Fibroblast of lung (primary cell): ENCODE measurements around the gene EGFL8.

Source experiments
- EZH2 ChIP-seq: IDR thresholded peaks from 2 replicates; pipeline ENCODE4 v1.5.1; 2012; ENCODE audit warnings: low read length, control low read depth, mild to moderate bottlenecking; ENCODE audit errors: missing control alignments
- TF ChIP-seq, protein P1 (sequence below), 2 donors: IDR thresholded peaks in 1 of 2; conservative IDR thresholded peaks in 1 of 2; 1 replicate in 1 of 2; 2 replicates in 1 of 2; pipeline ENCODE4 v1.5.1; 2011 to 2012; ENCODE audit warnings: low read length in 2 of 2, control low read depth in 1 of 2, inconsistent platforms in 1 of 2, low read depth in 1 of 2, mild to moderate bottlenecking in 1 of 2

DNA sequence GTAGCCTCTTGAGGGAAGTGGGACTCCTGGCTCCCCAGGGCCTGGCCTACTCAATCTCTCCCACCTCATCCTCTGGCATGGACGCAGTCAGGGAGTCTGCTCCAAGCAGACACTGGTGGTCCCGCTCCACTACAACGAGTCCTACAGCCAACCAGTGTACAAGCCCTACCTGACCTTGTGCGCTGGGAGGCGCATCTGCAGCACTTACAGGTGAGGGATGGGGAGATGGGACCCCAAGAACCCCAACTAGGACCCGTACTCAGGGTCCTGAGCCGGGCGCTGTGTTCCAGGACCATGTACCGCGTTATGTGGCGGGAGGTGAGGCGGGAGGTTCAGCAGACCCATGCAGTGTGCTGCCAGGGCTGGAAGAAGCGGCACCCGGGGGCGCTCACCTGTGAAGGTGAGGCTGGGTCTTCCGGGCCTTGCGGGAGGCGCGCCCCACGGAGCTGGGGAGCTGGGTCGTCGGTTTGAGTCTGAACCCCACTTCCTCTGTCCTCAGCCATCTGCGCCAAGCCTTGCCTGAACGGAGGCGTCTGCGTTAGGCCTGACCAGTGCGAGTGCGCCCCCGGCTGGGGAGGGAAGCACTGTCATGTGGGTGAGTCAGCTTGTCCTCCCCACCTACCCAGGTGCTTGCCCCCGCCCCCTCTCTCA lies 2.1 kb downstream of the EGFL8 start:
- TF ChIP-seq, protein P1, sequence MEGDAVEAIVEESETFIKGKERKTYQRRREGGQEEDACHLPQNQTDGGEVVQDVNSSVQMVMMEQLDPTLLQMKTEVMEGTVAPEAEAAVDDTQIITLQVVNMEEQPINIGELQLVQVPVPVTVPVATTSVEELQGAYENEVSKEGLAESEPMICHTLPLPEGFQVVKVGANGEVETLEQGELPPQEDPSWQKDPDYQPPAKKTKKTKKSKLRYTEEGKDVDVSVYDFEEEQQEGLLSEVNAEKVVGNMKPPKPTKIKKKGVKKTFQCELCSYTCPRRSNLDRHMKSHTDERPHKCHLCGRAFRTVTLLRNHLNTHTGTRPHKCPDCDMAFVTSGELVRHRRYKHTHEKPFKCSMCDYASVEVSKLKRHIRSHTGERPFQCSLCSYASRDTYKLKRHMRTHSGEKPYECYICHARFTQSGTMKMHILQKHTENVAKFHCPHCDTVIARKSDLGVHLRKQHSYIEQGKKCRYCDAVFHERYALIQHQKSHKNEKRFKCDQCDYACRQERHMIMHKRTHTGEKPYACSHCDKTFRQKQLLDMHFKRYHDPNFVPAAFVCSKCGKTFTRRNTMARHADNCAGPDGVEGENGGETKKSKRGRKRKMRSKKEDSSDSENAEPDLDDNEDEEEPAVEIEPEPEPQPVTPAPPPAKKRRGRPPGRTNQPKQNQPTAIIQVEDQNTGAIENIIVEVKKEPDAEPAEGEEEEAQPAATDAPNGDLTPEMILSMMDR (conservative IDR thresholded peaks at IDR 0.05 in 1 of 2, IDR thresholded peaks at IDR 0.05 in 1 of 2; ENCODE audit: low read depth in 1 of 2, low read length in 2 of 2): no peak
- no peak for TF ChIP-seq EZH2
